ENCODE measurements around the gene TAS2R60.

Gene TAS2R60

GRCh38 chr7:143452495-143452894 lies 9.2 kb downstream of the TAS2R60 start:
- TF ChIP-seq CTCF (IDR thresholded peaks at IDR 0.05; ENCODE audit: low read depth, low read length) (no peak), POLR2A (IDR thresholded peaks at IDR 0.05; ENCODE audit: extremely low read depth, insufficient read length) (no peak), MAX (IDR thresholded peaks at IDR 0.05; ENCODE audit: low read depth, low read length) (no peak), MYC (IDR thresholded peaks at IDR 0.05; ENCODE audit: low read depth, low read length) (no peak)
- no peak overlapping the region for H3K4me3 ChIP-seq (ENCODE audit: low read depth, low read length)
- no peak for DNase-seq (ENCODE audit: low read depth)

- DNase-seq (ENCODE audit: low read depth) = no peak
- no peak for TF ChIP-seq MAX (IDR thresholded peaks at IDR 0.05; ENCODE audit: low read depth, low read length)
- TF ChIP-seq POLR2A (IDR thresholded peaks at IDR 0.05; ENCODE audit: extremely low read depth, insufficient read length) = no peak
- TF ChIP-seq CTCF (IDR thresholded peaks at IDR 0.05; ENCODE audit: low read depth, low read length) = no peak
- no peak for TF ChIP-seq MYC (IDR thresholded peaks at IDR 0.05; ENCODE audit: low read depth, low read length)
- no peak overlapping the region for H3K4me3 ChIP-seq (ENCODE audit: low read depth, low read length)
Measured at GRCh38 chr7:143454091-143454680, 10.9 kb downstream of the TAS2R60 start.

- H3K4me3 ChIP-seq (ENCODE audit: low read depth, low read length) = no peak overlapping the region
- DNase-seq (ENCODE audit: low read depth) = no peak
- TF ChIP-seq CTCF (IDR thresholded peaks at IDR 0.05; ENCODE audit: low read depth, low read length) (no peak), MAX (IDR thresholded peaks at IDR 0.05; ENCODE audit: low read depth, low read length) (no peak), POLR2A (IDR thresholded peaks at IDR 0.05; ENCODE audit: extremely low read depth, insufficient read length) (no peak), MYC (IDR thresholded peaks at IDR 0.05; ENCODE audit: low read depth, low read length) (no peak)
Measured at GRCh38 chr7:143455491-143455890, 12.2 kb downstream of the TAS2R60 start.

GRCh38 chr7:143455942-143456341 lies 12.7 kb downstream of the TAS2R60 start:
- no peak overlapping the region for H3K4me3 ChIP-seq (ENCODE audit: low read depth, low read length)
- no peak for DNase-seq (ENCODE audit: low read depth)
- TF ChIP-seq POLR2A (IDR thresholded peaks at IDR 0.05; ENCODE audit: extremely low read depth, insufficient read length) (no peak), MAX (IDR thresholded peaks at IDR 0.05; ENCODE audit: low read depth, low read length) (no peak), CTCF (IDR thresholded peaks at IDR 0.05; ENCODE audit: low read depth, low read length) (no peak), MYC (IDR thresholded peaks at IDR 0.05; ENCODE audit: low read depth, low read length) (no peak)

- no peak for DNase-seq (ENCODE audit: low read depth)
- H3K4me3 ChIP-seq (ENCODE audit: low read depth, low read length) = no peak overlapping the region
- TF ChIP-seq MYC (IDR thresholded peaks at IDR 0.05; ENCODE audit: low read depth, low read length) = no peak
- no peak for TF ChIP-seq MAX (IDR thresholded peaks at IDR 0.05; ENCODE audit: low read depth, low read length)
- no peak for TF ChIP-seq POLR2A (IDR thresholded peaks at IDR 0.05; ENCODE audit: extremely low read depth, insufficient read length)
Measured at GRCh38 chr7:143456992-143457793, 13.9 kb downstream of the TAS2R60 start.

- no peak overlapping the region for H3K4me3 ChIP-seq (ENCODE audit: low read depth, low read length)
- no peak for TF ChIP-seq POLR2A (IDR thresholded peaks at IDR 0.05; ENCODE audit: extremely low read depth, insufficient read length)
- no peak for TF ChIP-seq MYC (IDR thresholded peaks at IDR 0.05; ENCODE audit: low read depth, low read length)
- TF ChIP-seq CTCF (IDR thresholded peaks at IDR 0.05; ENCODE audit: low read depth, low read length) = no peak
- TF ChIP-seq MAX (IDR thresholded peaks at IDR 0.05; ENCODE audit: low read depth, low read length) = no peak
- no peak for DNase-seq (ENCODE audit: low read depth)
Measured at GRCh38 chr7:143458263-143458662, 15.0 kb downstream of the TAS2R60 start.
